HG03558 (cell line): ENCODE data around the gene H1-8.

Experiments used
- ATAC-seq: cut with Tn5 transposase; IDR thresholded peaks from one replicate; pipeline ENCODE4 v1.9.1; 2021; ENCODE audit warnings: moderate number of reproducible peaks; ENCODE audit not compliant: unreplicated experiment; ENCODE audit errors: extremely low read depth

The H1-8 gene

GRCh38 chr3:129586746-129587430 is 43.9 kb downstream of the H1-8 start:
- no peak for ATAC-seq

GRCh38 chr3:129587566-129588210 is 44.7 kb downstream of the H1-8 start:
- ATAC-seq, result no peak

- ATAC-seq, result no peak
These were observed 47.2 kb downstream of the H1-8 start for GRCh38 chr3:129590215-129590614.

- ATAC-seq, result no peak
These were observed 49.0 kb downstream of the H1-8 start for GRCh38 chr3:129591932-129592331.

GRCh38 chr3:129592381-129593131 is 49.6 kb downstream of the H1-8 start:
- ATAC-seq, result no peak

GRCh38 chr3:129593230-129593594 is 50.2 kb downstream of the H1-8 start:
- ATAC-seq, result no peak

GRCh38 chr3:129593595-129594339 is 50.8 kb downstream of the H1-8 start:
- ATAC-seq, result no peak

- ATAC-seq, result no peak
These were observed 51.4 kb downstream of the H1-8 start for GRCh38 chr3:129594409-129594808.

GRCh38 chr3:129594907-129595390 is 52.0 kb downstream of the H1-8 start:
- no peak for ATAC-seq

GRCh38 chr3:129595544-129596193 is 52.7 kb downstream of the H1-8 start:
- ATAC-seq, result no peak

GRCh38 chr3:129596194-129597086 is 53.5 kb downstream of the H1-8 start:
- ATAC-seq, result no peak

GRCh38 chr3:129597087-129597999 is 54.4 kb downstream of the H1-8 start:
- ATAC-seq, result no peak

GRCh38 chr3:129598000-129598381 is 55.0 kb downstream of the H1-8 start:
- ATAC-seq, result no peak

- no peak for ATAC-seq
These were observed 55.5 kb downstream of the H1-8 start for GRCh38 chr3:129598484-129598883.

GRCh38 chr3:129599073-129599472 is 56.1 kb downstream of the H1-8 start:
- ATAC-seq, result no peak

- ATAC-seq, result no peak
These were observed 56.6 kb downstream of the H1-8 start for GRCh38 chr3:129599607-129600006.

- ATAC-seq, result no peak
These were observed 57.4 kb downstream of the H1-8 start for GRCh38 chr3:129600348-129600747.
